Coronary artery (tissue), 2 donors: Measurements from ENCODE around the gene RGL2.
"Not testable (repeated sequence)": the region's sequence is repeated elsewhere in the genome, so short reads cannot be mapped to it uniquely, and the experiment has no call there.

Experiments used
- DNase-seq: peaks from one replicate; pipeline ENCODE4 v3.0.0-alpha.2; 2017; ENCODE audit warnings: low spot score
- H3K27ac ChIP-seq, 2 donors: fragments of 200-600 bp; sonication (generic); one replicate each; pipeline ENCODE4 v1.5.1; 2016 to 2019
- H3K4me3 ChIP-seq: fragments of 200-600 bp; sonication (generic); 2 replicates; pipeline ENCODE4 v1.5.1; 2016; ENCODE audit warnings: mild to moderate bottlenecking, moderate library complexity
- CTCF ChIP-seq: fragments of 200-600 bp; sonication (generic); IDR thresholded peaks from one replicate; pipeline ENCODE4 v1.5.1; 2019; ENCODE audit warnings: antibody characterized with exemption

Gene RGL2

GRCh38 chr6:33292996-33293682 is 5.6 kb downstream of the RGL2 start:
- no peak for TF ChIP-seq CTCF
- no peak for DNase-seq
- no peak overlapping the region for H3K4me3 ChIP-seq
- H3K27ac ChIP-seq, result no peak overlapping the region

GRCh38 chr6:33290459-33290858 is 8.3 kb downstream of the RGL2 start:
- Histone ChIP-seq H3K27ac (no peak overlapping the region), H3K4me3 (peak overlapping the region; percentile 76)
- no peak for TF ChIP-seq CTCF
- DNase-seq, result no peak

- H3K27ac ChIP-seq, result peak overlapping the region; percentile 43 to 80
- TF ChIP-seq CTCF, result no peak
- peak overlapping the region; percentile 76 for H3K4me3 ChIP-seq
- no peak for DNase-seq
These were observed 8.9 kb downstream of the RGL2 start for GRCh38 chr6:33289784-33290315.

- no peak for TF ChIP-seq CTCF
- Histone ChIP-seq H3K4me3 (peak within 1 kb of the TSS; percentile 76), H3K27ac (peak within 1 kb of the TSS; percentile 43 to 80)
- DNase-seq, result peak; percentile 91
These were observed 9.6 kb downstream of the RGL2 start, which contains the start of the genes PFDN6 and WDR46 for GRCh38 chr6:33288921-33289783. Gene PFDN6 (plus strand): TSS chr6:33289601. CDS start chr6:33289857, 256 bp downstream. Gene WDR46 (minus strand): TSS chr6:33289239. CDS start chr6:33289170, 69 bp downstream.

- DNase-seq, result no peak
- Histone ChIP-seq H3K27ac (peak overlapping the region; percentile 43 to 80), H3K4me3 (peak overlapping the region; percentile 76)
- TF ChIP-seq CTCF, result no peak
These were observed 10.4 kb downstream of the RGL2 start for GRCh38 chr6:33288141-33288920.

- no peak for TF ChIP-seq CTCF
- no peak overlapping the region for H3K27ac ChIP-seq
- DNase-seq, result no peak
- no peak overlapping the region for H3K4me3 ChIP-seq
These were observed 11.5 kb downstream of the RGL2 start for GRCh38 chr6:33286946-33287914.

GRCh38 chr6:33285214-33285613 is 13.5 kb downstream of the RGL2 start:
- not testable (repeated sequence) for H3K27ac ChIP-seq, DNase-seq, H3K4me3 ChIP-seq
